ENCODE measurements around the gene ZNF516. TPM values are rescaled to one million over a fixed set of nuclear protein-coding genes. Genes with fewer than 3 reads are reported as not detected.

ZNF516 gene
- total RNA-seq, 4 donors from 2014 or later, result 20.5 to 55.4 (median 22.4) TPM

DNA sequence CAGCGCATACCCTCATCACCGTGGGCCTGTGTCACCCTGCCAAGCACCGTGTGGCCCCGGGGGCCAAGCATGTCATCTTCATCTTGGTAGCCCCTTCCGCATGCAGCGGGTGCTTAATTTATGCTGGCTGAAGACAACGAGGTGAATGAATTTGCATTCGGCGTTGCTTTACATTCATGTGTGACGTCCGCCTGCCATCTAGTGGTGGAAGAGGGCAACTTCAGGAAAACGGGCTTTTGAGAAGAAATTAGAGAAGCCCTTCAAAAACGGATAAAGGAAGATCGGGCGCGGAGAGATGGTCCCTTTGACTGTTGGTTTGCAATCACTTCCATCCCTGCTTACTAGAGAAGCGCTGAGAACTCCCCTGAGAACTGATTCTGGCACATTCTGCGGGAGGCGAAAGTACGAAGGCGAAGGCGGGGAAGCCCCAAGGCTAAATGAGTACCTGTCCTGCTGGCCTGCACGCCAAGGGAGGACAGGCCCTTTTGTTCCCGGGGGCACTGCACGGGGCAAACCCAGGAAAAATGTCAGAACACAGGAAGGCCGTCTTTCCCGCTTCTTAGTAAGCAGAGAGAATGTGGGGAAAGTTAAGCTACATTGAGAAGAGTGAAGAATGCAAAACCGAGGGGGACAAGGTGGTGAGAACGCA is 145.9 kb downstream of the ZNF516 start:
- no peaks in the 10 kb centered on the region for H3K36me3 ChIP-seq
- H3K4me1 ChIP-seq, result peaks cover 11% of the 10 kb centered on the region
- peak overlapping the region; percentile 24 for H3K4me3 ChIP-seq
- 25% methylated on average over 25 of the region's 29 CpGs for WGBS
- DNase-seq (ENCODE audit: low spot score in 2 of 2), result no peak
- H3K9me3 ChIP-seq, result no peaks in the 10 kb centered on the region
- H3K27me3 ChIP-seq, result no peaks in the 10 kb centered on the region
- H3K27ac ChIP-seq, result no peak overlapping the region
- no peak for TF ChIP-seq POLR2AphosphoS5 (IDR thresholded peaks at IDR 0.05)
- TF ChIP-seq POLR2A (IDR thresholded peaks at IDR 0.05), result no peak
- TF ChIP-seq, protein P1, sequence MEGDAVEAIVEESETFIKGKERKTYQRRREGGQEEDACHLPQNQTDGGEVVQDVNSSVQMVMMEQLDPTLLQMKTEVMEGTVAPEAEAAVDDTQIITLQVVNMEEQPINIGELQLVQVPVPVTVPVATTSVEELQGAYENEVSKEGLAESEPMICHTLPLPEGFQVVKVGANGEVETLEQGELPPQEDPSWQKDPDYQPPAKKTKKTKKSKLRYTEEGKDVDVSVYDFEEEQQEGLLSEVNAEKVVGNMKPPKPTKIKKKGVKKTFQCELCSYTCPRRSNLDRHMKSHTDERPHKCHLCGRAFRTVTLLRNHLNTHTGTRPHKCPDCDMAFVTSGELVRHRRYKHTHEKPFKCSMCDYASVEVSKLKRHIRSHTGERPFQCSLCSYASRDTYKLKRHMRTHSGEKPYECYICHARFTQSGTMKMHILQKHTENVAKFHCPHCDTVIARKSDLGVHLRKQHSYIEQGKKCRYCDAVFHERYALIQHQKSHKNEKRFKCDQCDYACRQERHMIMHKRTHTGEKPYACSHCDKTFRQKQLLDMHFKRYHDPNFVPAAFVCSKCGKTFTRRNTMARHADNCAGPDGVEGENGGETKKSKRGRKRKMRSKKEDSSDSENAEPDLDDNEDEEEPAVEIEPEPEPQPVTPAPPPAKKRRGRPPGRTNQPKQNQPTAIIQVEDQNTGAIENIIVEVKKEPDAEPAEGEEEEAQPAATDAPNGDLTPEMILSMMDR (IDR thresholded peaks at IDR 0.05), result peak; percentile 76 to 85

DNA sequence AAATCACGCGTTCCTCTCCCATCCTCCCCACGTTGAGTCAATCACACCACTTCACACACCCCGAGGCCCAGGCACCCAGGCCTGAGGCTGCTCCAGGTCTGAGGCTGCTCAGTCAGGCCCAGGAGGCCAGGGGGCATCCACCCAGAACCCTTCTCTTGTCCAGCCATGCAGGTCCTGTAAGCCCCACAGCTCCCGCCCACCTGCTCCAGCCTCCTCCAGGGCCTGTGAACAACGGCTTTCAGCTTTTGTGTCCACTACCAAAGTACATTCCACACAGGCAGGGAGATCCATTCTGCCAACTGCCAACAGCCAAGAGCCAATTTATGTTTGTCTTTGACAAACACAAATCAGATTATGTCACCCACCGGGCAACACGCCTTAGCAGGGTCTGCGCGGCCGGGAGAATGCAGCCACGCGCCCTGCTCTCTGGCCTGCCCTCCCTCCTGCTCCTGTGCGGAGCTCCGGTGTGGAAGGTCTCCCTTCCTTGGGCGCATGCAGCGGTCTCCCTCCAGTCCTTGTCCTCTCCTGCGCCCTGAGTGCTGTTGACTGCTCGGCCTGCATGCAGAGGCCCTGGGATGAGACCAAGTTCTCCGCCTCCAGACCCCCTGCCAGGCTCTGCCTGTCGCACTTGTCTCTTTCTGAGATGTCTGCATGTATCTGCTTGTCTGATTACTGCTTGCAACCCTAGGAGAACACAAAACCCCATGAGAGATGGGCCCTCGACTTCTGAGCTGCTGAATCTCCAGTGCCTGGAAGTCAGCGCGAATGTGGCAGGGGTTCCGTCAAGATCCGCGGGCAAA is 146.6 kb downstream of the ZNF516 start:
- no peaks in the 10 kb centered on the region for H3K9me3 ChIP-seq
- no peaks in the 10 kb centered on the region for H3K36me3 ChIP-seq
- peaks cover 11% of the 10 kb centered on the region for H3K4me1 ChIP-seq
- 62% methylated on average over 15 of the region's 27 CpGs for WGBS
- no peaks in the 10 kb centered on the region for H3K27me3 ChIP-seq
- DNase-seq (ENCODE audit: low spot score in 2 of 2), result no peak
- H3K27ac ChIP-seq, result no peak overlapping the region
- peak overlapping the region; percentile 24 for H3K4me3 ChIP-seq
- TF ChIP-seq POLR2AphosphoS5 (IDR thresholded peaks at IDR 0.05) (no peak), EP300 (IDR thresholded peaks at IDR 0.05) (no peak)

DNA sequence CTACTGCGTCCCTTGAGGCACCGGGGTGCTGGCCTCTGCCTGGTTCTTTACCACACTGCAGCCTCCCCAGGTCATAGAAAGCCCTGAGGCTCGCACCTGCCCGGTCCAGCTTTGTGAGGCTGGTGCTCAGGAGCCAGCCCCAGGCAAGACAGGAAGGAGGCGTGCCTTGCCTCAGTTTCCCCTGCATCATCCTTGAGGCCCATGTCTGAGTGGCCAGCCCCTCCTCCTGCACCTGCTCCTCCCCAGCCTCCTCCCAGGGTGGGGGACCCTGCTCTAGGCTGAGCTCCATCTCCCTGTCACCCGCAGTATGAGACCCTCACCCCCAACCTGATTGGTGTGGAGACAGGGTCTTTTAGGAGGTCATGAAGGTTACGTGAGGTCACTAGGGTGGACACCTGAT is 147.7 kb downstream of the ZNF516 start:
- H3K27ac ChIP-seq, result no peak overlapping the region
- no peaks in the 10 kb centered on the region for H3K9me3 ChIP-seq
- WGBS, result 97% methylated on average over 6 of the region's 7 CpGs
- H3K4me3 ChIP-seq, result no peak overlapping the region
- H3K36me3 ChIP-seq, result no peaks in the 10 kb centered on the region
- TF ChIP-seq POLR2AphosphoS5 (IDR thresholded peaks at IDR 0.05), result no peak
- no peak for TF ChIP-seq EP300 (IDR thresholded peaks at IDR 0.05)
- no peak for TF ChIP-seq POLR2A (IDR thresholded peaks at IDR 0.05)
- TF ChIP-seq, protein P1 (IDR thresholded peaks at IDR 0.05), result no peak
- H3K4me1 ChIP-seq, result peaks cover 11% of the 10 kb centered on the region
- no peak for DNase-seq (ENCODE audit: low spot score in 2 of 2)
- H3K27me3 ChIP-seq, result no peaks in the 10 kb centered on the region

DNA sequence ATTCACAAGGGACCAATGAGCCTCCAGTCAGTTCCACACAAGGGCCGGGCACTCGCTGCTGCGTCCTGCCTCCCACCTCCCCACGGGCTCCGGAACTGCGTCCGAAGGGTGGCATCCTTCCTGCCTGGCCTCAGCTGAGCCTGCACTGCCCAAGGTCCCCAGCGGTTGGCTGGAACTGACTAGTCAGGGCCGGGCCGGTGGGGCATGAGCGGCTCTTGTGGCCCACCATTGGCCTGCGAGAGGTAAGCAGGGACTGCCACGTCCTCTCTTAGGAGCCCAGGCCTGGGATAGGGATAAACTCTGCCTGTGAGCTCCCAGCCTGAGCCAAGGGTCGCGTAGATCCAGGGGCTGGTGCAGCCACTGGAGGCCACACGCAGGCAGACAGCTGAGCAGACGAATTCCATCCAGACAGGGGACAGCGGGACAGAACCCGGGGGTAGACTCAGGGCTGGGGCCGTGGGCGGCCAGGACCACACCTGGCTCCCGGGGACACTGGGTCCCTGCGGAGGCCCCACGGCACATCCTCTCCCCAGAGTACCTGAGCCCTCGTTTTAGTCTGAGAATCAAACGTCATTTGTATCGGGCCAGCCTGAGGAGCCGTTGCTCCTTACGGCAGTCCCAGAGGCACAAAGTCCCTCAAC is 148.4 kb downstream of the ZNF516 start:
- DNase-seq (ENCODE audit: low spot score in 2 of 2), result no peak
- peaks cover 11% of the 10 kb centered on the region for H3K4me1 ChIP-seq
- no peak overlapping the region for H3K27ac ChIP-seq
- H3K36me3 ChIP-seq, result no peaks in the 10 kb centered on the region
- H3K4me3 ChIP-seq, result no peak overlapping the region
- WGBS, result 90% methylated on average over 13 of the region's 29 CpGs
- H3K27me3 ChIP-seq, result no peaks in the 10 kb centered on the region
- TF ChIP-seq EP300 (IDR thresholded peaks at IDR 0.05) (no peak), POLR2AphosphoS5 (IDR thresholded peaks at IDR 0.05) (no peak), POLR2A (IDR thresholded peaks at IDR 0.05) (no peak)
- TF ChIP-seq, protein P1 (IDR thresholded peaks at IDR 0.05), result no peak
- H3K9me3 ChIP-seq, result peaks cover 1% of the 10 kb centered on the region

DNA sequence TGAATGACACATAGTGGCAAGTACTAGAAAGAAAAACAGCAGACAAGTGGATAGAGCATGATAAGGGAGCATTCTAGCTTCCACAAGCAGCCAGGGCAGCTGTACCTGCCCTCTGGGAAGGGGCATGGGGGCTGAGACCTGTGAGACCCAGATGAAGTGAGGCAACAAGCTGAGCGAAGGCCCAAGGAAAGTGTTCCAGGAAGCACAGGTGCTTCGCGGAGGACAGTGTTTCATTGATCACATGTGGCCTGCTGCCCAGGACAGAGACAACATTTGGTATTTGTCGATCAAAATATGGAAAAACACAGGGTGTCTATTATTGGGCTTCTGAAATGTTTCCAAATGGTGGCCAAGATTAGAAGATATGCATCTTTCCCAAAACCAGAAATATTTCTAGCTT is 149.1 kb downstream of the ZNF516 start:
- TF ChIP-seq POLR2AphosphoS5 (IDR thresholded peaks at IDR 0.05) (no peak), EP300 (IDR thresholded peaks at IDR 0.05) (no peak), POLR2A (IDR thresholded peaks at IDR 0.05) (no peak)
- TF ChIP-seq, protein P1 (IDR thresholded peaks at IDR 0.05), result no peak
- H3K9me3 ChIP-seq, result peaks cover 8% of the 10 kb centered on the region
- DNase-seq (ENCODE audit: low spot score in 2 of 2), result no peak
- no peaks in the 10 kb centered on the region for H3K36me3 ChIP-seq
- peaks cover 11% of the 10 kb centered on the region for H3K4me1 ChIP-seq
- no peaks in the 10 kb centered on the region for H3K27me3 ChIP-seq
- no peak overlapping the region for H3K4me3 ChIP-seq
- H3K27ac ChIP-seq, result no peak overlapping the region
- 86% methylated on average over 4 of the region's 4 CpGs for WGBS
